H1 (cell line): ENCODE results near the gene CDC42. TPM values are rescaled to one million over a fixed set of nuclear protein-coding genes. Genes with fewer than 3 reads are reported as not detected.

Source experiments
- CTCF ChIA-PET: fragments of 300-600 bp; sonication (Branson Sonifier 250); formaldehyde crosslinking; loops from one replicate; lab custom pipeline; 2021; ENCODE audit not compliant: partially characterized antibody; lab: Charles Lee
- POLR2A ChIA-PET: fragments of 300-600 bp; sonication (Branson Sonifier 250); formaldehyde crosslinking; loops from one replicate; lab custom pipeline; 2021; ENCODE audit warnings: inconsistent platforms; ENCODE audit not compliant: partially characterized antibody; lab: Charles Lee
- DNase-seq, 2 experiments: peaks; one replicate each; pipeline versions ENCODE4 v3.0.0 to v3.0.0-alpha.2; 2010 to 2022; ENCODE audit warnings: low spot score in 2 of 2, low read depth in 1 of 2, mixed read lengths in 1 of 2
- FAIRE-seq: peaks from 2 replicates; lab custom pipeline; 2011; peaks lifted over from hg19 to GRCh38; lab: Jason Lieb, UNC
- H2AFZ ChIP-seq: 2 replicates; pipeline ENCODE4 v1.8.1; 2012; ENCODE audit warnings: low read length, inconsistent platforms
- H2AK5ac ChIP-seq: 2 replicates; pipeline ENCODE4 v1.6.1; 2013; ENCODE audit warnings: low read depth, low read length
- H2BK120ac ChIP-seq: replicated peaks from 2 replicates; pipeline ENCODE3; 2013; ENCODE audit warnings: low read depth, low read length, inconsistent platforms
- H2BK12ac ChIP-seq: 2 replicates; pipeline ENCODE4 v1.6.1; 2013; ENCODE audit warnings: low read depth, low read length
- H2BK15ac ChIP-seq: 2 replicates; pipeline ENCODE4 v1.6.1; 2013; ENCODE audit warnings: low read length
- H2BK20ac ChIP-seq: 2 replicates; pipeline ENCODE4 v1.6.1; 2013; ENCODE audit warnings: low read length
- H2BK5ac ChIP-seq: 2 replicates; pipeline ENCODE4 v1.6.1; 2013; ENCODE audit warnings: low read depth, low read length
- H3K14ac ChIP-seq: 2 replicates; pipeline ENCODE4 v1.6.1; 2013; ENCODE audit warnings: inconsistent platforms; ENCODE audit not compliant: insufficient read length
- H3K18ac ChIP-seq: 2 replicates; pipeline ENCODE4 v1.6.1; 2013; ENCODE audit warnings: low read length; ENCODE audit errors: extremely low read depth
- H3K23ac ChIP-seq: 2 replicates; pipeline ENCODE4 v1.6.1; 2013; ENCODE audit warnings: inconsistent platforms; ENCODE audit not compliant: insufficient read length
- H3K23me2 ChIP-seq: 2 replicates; pipeline ENCODE4 v1.6.1; 2013; ENCODE audit warnings: low read depth, low read length
- H3K27ac ChIP-seq: 2 replicates; pipeline ENCODE4 v1.6.1; 2011; ENCODE audit warnings: low read depth, low read length, inconsistent platforms
- H3K27me3 ChIP-seq, 4 experiments: replicated peaks in 1 of 4; 1 replicate in 1 of 4; 2 replicates in 3 of 4; pipeline versions ENCODE4 v1.6.1 to v1.8.1; 2011 to 2013; ENCODE audit warnings: low read length in 3 of 4, mild to moderate bottlenecking in 3 of 4, inconsistent platforms in 2 of 4, mixed read lengths in 2 of 4, moderate library complexity in 1 of 4; ENCODE audit not compliant: control insufficient read depth in 3 of 4, insufficient read depth in 3 of 4; ENCODE audit errors: extremely low read depth in 1 of 4
- H3K36me3 ChIP-seq, 4 experiments: 2 replicates each; pipeline versions ENCODE4 v1.6.1 to v1.8.1; 2011 to 2013; ENCODE audit warnings: mild to moderate bottlenecking in 4 of 4, low read length in 3 of 4, moderate library complexity in 2 of 4, control low read depth in 1 of 4, inconsistent platforms in 1 of 4; ENCODE audit not compliant: insufficient read depth in 4 of 4, control insufficient read depth in 2 of 4
- H3K4ac ChIP-seq: replicated peaks from 2 replicates; pipeline ENCODE3; 2013; ENCODE audit warnings: low read length, low read depth, mixed read lengths, inconsistent platforms; ENCODE audit not compliant: insufficient read length
- H3K4me1 ChIP-seq, 4 experiments: replicated peaks in 1 of 4; 1 replicate in 1 of 4; 2 replicates in 3 of 4; pipeline versions ENCODE4 v1.6.1 to v1.8.1; 2011 to 2013; ENCODE audit warnings: low read length in 3 of 4, inconsistent platforms in 2 of 4, mixed read lengths in 1 of 4; ENCODE audit not compliant: insufficient read depth in 4 of 4, control insufficient read depth in 3 of 4
- H3K4me2 ChIP-seq, 2 experiments: 2 replicates each; pipeline versions ENCODE4 v1.6.1 to v1.8.1; 2011 to 2013; ENCODE audit warnings: low read depth in 2 of 2, low read length in 2 of 2, control low read depth in 1 of 2, inconsistent platforms in 1 of 2, mild to moderate bottlenecking in 1 of 2; ENCODE audit not compliant: insufficient read depth in 1 of 2
- H3K4me3 ChIP-seq, 4 experiments: fragments of 200-600, 300-600 bp in 1 of 4; sonication (generic), shearing (Covaris generic), sonication (Bioruptor Twin) in 1 of 4; 2 replicates each; pipeline versions ENCODE4 v1.5.1 to v1.8.1; 2011 to 2016; ENCODE audit warnings: low read length in 4 of 4, low read depth in 3 of 4, control low read depth in 2 of 4, inconsistent platforms in 2 of 4, mild to moderate bottlenecking in 2 of 4, mixed read lengths in 1 of 4, moderate library complexity in 1 of 4; ENCODE audit not compliant: insufficient read depth in 2 of 4; ENCODE audit errors: extremely low read depth in 1 of 4
- H3K56ac ChIP-seq: replicated peaks from 2 replicates; pipeline ENCODE3; 2013; ENCODE audit warnings: low read depth, mild to moderate bottlenecking, mixed read lengths, low read length, inconsistent platforms; ENCODE audit not compliant: insufficient read length
- H3K79me1 ChIP-seq: 2 replicates; pipeline ENCODE4 v1.6.1; 2013; ENCODE audit warnings: low read depth, low read length, control low read depth
- H3K79me2 ChIP-seq, 2 experiments: 2 replicates each; pipeline versions ENCODE4 v1.6.1 to v1.8.1; 2012 to 2013; ENCODE audit warnings: low read length in 2 of 2, mild to moderate bottlenecking in 2 of 2, inconsistent platforms in 1 of 2; ENCODE audit not compliant: insufficient read depth in 2 of 2, control insufficient read depth in 1 of 2
- H3K9ac ChIP-seq, 4 experiments: replicated peaks in 1 of 4; 1 replicate in 1 of 4; 2 replicates in 3 of 4; pipeline versions ENCODE4 v1.6.1 to v1.8.1; 2011 to 2013; ENCODE audit warnings: low read depth in 3 of 4, low read length in 3 of 4, control low read depth in 2 of 4, mild to moderate bottlenecking in 2 of 4, moderate library complexity in 2 of 4, inconsistent platforms in 1 of 4; ENCODE audit errors: extremely low read depth in 1 of 4
- H3K9me3 ChIP-seq, 2 experiments: 2 replicates each; pipeline versions ENCODE4 v1.6.1 to v1.8.1; 2012 to 2013; ENCODE audit warnings: mild to moderate bottlenecking in 2 of 2, moderate library complexity in 2 of 2, control low read depth in 1 of 2, inconsistent platforms in 1 of 2, low read depth in 1 of 2, low read length in 1 of 2, mixed read lengths in 1 of 2; ENCODE audit not compliant: insufficient read depth in 2 of 2
- H4K20me1 ChIP-seq, 2 experiments: replicated peaks in 1 of 2; 2 replicates each; pipeline versions ENCODE3 to v1.8.1; 2011 to 2013; ENCODE audit warnings: inconsistent platforms in 2 of 2, low read length in 2 of 2, mild to moderate bottlenecking in 1 of 2; ENCODE audit not compliant: insufficient read depth in 2 of 2, control insufficient read depth in 1 of 2
- H4K5ac ChIP-seq: 2 replicates; pipeline ENCODE4 v1.6.1; 2013; ENCODE audit warnings: low read length, low read depth, mixed read lengths, inconsistent platforms; ENCODE audit not compliant: insufficient read length
- H4K8ac ChIP-seq: 2 replicates; pipeline ENCODE4 v1.8.0; 2013; ENCODE audit warnings: mild to moderate bottlenecking, moderate library complexity, low read length, inconsistent platforms; ENCODE audit not compliant: insufficient read depth; ENCODE audit errors: extremely low read depth
- H4K91ac ChIP-seq: replicated peaks from 2 replicates; pipeline ENCODE3; 2013; ENCODE audit warnings: low read length, mixed read lengths, inconsistent platforms; ENCODE audit not compliant: insufficient read length
- ASH2L ChIP-seq: fragments of 200-600, 300-600 bp; sonication (generic); IDR thresholded peaks from one replicate; pipeline ENCODE4 v1.7.1; 2017; ENCODE audit warnings: low read length
- NANOG ChIP-seq: IDR thresholded peaks from 2 replicates; pipeline ENCODE4 v1.6.1; 2011; ENCODE audit warnings: low read length, low read depth, mild to moderate bottlenecking, inconsistent platforms; ENCODE audit not compliant: insufficient read depth, poor library complexity, severe bottlenecking
- SIRT6 ChIP-seq: IDR thresholded peaks from one replicate; pipeline ENCODE4 v1.7.1; 2012; ENCODE audit warnings: low read length, inconsistent platforms
- SUZ12 ChIP-seq: fragments of 200-600 bp; sonication (generic); IDR thresholded peaks from 2 replicates; pipeline ENCODE4 v1.6.1; 2012; ENCODE audit warnings: mild to moderate bottlenecking, inconsistent platforms, low read length, moderate library complexity, mixed read lengths
- TEAD4 ChIP-seq: IDR thresholded peaks from 2 replicates; pipeline ENCODE4 v1.6.1; 2012; ENCODE audit warnings: low read depth, low read length, inconsistent platforms, mixed read lengths
- WGBS, 2 experiments: shearing (Covaris generic) in 1 of 2; methylation state at CpG; one replicate each; pipeline versions ENCODE4 v1.1.6 to v1.1.7; 2013 to 2015; ENCODE audit warnings: low lambda C conversion rate in 2 of 2, mixed read lengths in 2 of 2, inconsistent platforms in 1 of 2, low coverage in 1 of 2, missing lambda C conversion rate in 1 of 2; ENCODE audit not compliant: insufficient replicate concordance in 2 of 2, insufficient coverage in 1 of 2, insufficient read length in 1 of 2; ENCODE audit errors: extremely low coverage in 1 of 2, missing lambda C conversion rate in 1 of 2; 5-methylcytosine and 5-hydroxymethylcytosine counted together
- polyA plus RNA-seq, 7 experiments: library from polyadenylated mRNA; depleted of rRNA in 3 of 7; stranded (reverse) in 5 of 7; unstranded in 2 of 7; fragments of >200 nt in 5 of 7; fragments of 200-250 nt in 2 of 7; gene quantifications; 1 replicate in 5 of 7; 2 replicates in 1 of 7; 4 replicates in 1 of 7; pipeline versions ENCODE4 v1.2.1 to v1.2.3, GENCODE V29; 2011 to 2013; ENCODE audit warnings: missing spikeins in 2 of 7, mixed read lengths in 2 of 7
- total RNA-seq: library from RNA; stranded (reverse); fragmentation: NEBNext Ultra II Directional; extraction: Animal tissue kit (Norgen Biotek cat#: 25700); gene quantifications from 2 replicates; pipeline ENCODE4 v1.2.1, GENCODE V29; 2021
- TF ChIP-seq, protein P1 (sequence below): IDR thresholded peaks from 2 replicates; pipeline ENCODE4 v1.6.1; 2012; ENCODE audit warnings: inconsistent platforms

CDC42 gene
- total and polyA plus RNA-seq, 2 of the 8 experiments (the other 6 are each of a cell fraction or from before 2014, with no cell fraction given), result 110 to 179 TPM

DNA sequence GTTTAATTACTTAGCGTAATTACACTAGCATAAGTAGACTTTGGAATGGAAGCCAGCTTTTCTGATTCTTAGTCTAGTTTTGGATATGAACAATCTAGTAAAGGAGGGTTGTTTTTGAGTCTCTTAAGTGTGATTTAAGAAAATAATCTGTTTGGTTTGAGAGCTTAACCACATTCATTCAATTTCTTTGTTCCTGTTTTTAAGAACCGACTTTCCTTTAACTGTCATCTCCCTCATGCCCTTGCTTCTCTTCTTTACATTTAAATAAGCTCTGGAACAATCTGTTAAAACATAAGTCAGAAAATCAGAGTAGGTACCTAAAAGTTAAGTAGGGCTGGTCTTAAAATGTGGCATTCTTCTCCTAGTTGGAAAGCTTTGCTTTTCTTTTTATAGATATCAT, 27.7 kb downstream of the CDC42 start:
- H4K5ac ChIP-seq, result no peak overlapping the region
- H2BK120ac ChIP-seq, result no peak overlapping the region
- peaks cover 0 to 19% (median 8%) of the 10 kb centered on the region in 4 experiments; a peak in 4 of 8 replicates for H3K36me3 ChIP-seq
- no peaks in the 10 kb centered on the region for H3K27me3 ChIP-seq
- H3K23ac ChIP-seq, result no peak overlapping the region
- DNase-seq, result no peak
- peaks cover 1 to 11% of the 10 kb centered on the region in 2 experiments for H4K20me1 ChIP-seq
- H3K79me1 ChIP-seq, result no peaks in the 10 kb centered on the region
- WGBS, 2 experiments, result 94% methylated on average over 2 of the region's 2 CpGs; no CpG with 5 or more reads in 1 of the 2 experiments
- no peak overlapping the region for H3K4me2 ChIP-seq
- no peaks in the 10 kb centered on the region; a peak in 1 of 7 replicates for H3K4me1 ChIP-seq
- no peak overlapping the region for H2BK5ac ChIP-seq
- H3K27ac ChIP-seq, result no peak overlapping the region
- H4K8ac ChIP-seq, result no peak overlapping the region
- no peak overlapping the region for H3K18ac ChIP-seq
- no peak overlapping the region for H2BK12ac ChIP-seq
- no peak overlapping the region for H2AK5ac ChIP-seq
- no peak for FAIRE-seq
- no peak overlapping the region for H3K4ac ChIP-seq
- H2BK20ac ChIP-seq, result no peak overlapping the region
- H3K14ac ChIP-seq, result no peak overlapping the region
- H3K4me3 ChIP-seq, result no peak overlapping the region
- peaks cover 6 to 76% of the 10 kb centered on the region in 2 experiments; a peak in 3 of 4 replicates for H3K79me2 ChIP-seq
- H2AFZ ChIP-seq, result no peak overlapping the region
- no peaks in the 10 kb centered on the region for H3K9me3 ChIP-seq
- ChIA-PET POLR2A (interaction anchor here (1.3 kb wide), 1 partner anchor 9 kb away, joined by 4 read pairs; no protein-coding TSS in a partner anchor), CTCF (interaction anchor here (0.9 kb wide), 1 partner anchor 8 kb away, joined by 4 read pairs; no protein-coding TSS in a partner anchor)
- no peak overlapping the region for H4K91ac ChIP-seq
- H3K56ac ChIP-seq, result no peak overlapping the region
- H2BK15ac ChIP-seq, result no peak overlapping the region
- H3K23me2 ChIP-seq, result no peaks in the 10 kb centered on the region
- H3K9ac ChIP-seq, result no peak overlapping the region
- no peak for TF ChIP-seq SIRT6
- TF ChIP-seq, protein P1, sequence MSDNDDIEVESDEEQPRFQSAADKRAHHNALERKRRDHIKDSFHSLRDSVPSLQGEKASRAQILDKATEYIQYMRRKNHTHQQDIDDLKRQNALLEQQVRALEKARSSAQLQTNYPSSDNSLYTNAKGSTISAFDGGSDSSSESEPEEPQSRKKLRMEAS, result no peak
- no peak for TF ChIP-seq SUZ12
- no peak for TF ChIP-seq NANOG
- no peak for TF ChIP-seq TEAD4
- no peak for TF ChIP-seq ASH2L
